ENCODE data around the gene CLDN24.

CLDN24 gene

DNA sequence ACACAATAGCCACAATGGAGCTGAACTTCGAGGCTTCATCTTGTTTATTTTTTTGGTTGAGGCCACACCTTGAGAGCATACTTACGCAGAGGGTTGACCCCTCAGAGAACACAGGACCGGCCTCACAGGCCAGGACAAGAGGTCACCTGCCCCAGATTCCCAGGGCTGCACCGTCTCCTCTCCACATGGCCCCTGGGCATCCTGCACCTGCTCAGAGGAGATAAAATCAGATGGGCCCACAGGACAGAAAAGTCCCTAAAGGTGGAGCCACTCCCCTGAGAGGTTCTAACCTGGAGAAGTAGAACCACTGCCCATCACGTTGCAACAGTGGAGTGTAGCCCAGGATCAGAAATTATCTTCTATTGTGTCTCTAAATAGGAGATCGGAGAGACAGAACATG lies 1.1 kb upstream of the CLDN24 start:
- DNase-seq (ENCODE audit: insufficient read length, low spot score) (no peak), FAIRE-seq (no peak)

- peak; percentile 31 for FAIRE-seq
- DNase-seq (ENCODE audit: insufficient read length, low spot score): no peak
Observed at GRCh38 chr4:183321516-183321915, 710 bp downstream of the CLDN24 start.

GRCh38 chr4:183321079-183321478 lies 1.1 kb downstream of the CLDN24 start:
- FAIRE-seq (peak; percentile 48), DNase-seq (ENCODE audit: insufficient read length, low spot score) (no peak)

DNA sequence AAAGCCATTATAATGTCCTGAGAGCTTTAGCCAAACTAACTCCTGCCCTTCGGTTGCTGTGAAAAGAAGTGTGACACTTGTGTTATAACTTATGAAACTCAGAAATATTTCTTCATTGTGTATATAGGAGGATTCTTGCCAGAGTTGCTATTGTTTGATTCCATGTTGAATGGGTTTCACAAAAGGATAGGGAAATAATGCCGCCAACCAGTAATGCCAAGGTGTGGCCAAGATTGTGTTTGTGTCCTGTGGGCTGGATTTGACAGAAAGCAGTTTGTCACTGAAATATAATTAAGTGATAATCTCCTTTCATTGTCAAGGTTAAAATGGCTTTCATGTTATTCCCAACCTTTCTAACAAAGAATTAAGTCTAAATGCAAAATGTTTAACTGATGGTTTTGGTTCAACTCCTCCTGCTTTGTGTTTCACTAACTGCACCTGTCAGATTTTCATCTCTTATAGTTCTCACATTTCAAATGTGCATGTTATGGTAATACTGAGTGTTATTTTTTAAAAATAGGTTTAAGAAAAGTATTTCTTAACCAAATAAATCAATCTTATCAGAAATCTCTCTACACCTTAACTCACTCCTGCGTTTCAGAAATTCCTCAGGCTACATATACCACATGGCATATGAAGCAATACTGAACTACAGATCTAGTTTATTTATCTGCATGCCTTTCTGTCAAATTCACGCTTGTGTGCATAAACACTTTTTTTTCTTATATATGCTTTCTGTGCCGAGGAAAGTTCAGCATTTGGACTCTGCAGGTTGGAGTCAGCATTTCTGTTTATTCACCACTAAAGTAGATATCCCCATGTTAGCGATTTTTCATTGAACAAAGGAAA lies 1.8 kb downstream of the CLDN24 start, which contains the start of gene CLDN22:
Gene CLDN22, minus strand, starts transcription at position 66 of the 849 bp plus-strand sequence. Its CDS starts 58 bp downstream, at position 8.
- peak; percentile 45 for FAIRE-seq
- DNase-seq (ENCODE audit: insufficient read length, low spot score): no peak

GRCh38 chr4:183318656-183319055 lies 3.6 kb downstream of the CLDN24 start:
- DNase-seq (ENCODE audit: insufficient read length, low spot score) (no peak), FAIRE-seq (no peak)

DNA sequence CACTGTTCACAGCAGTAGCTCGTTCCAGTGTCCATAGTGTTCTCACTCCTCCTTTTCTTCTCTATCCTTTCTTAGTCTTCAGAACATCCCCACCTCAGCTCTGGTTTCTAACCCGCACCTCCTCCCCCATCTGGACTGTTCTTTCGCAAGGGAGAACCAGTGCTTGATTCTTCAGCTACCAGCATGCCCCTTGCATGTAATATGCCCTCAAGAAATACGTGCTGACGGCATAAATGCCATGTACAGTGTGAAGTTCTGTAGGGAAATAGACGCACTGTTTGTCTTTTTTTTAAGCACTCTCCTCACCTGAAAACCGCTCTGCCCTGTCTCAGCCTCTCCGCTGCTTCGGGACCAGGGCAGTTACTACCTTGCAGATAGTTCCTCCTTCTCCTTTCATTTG lies 7.4 kb downstream of the CLDN24 start:
- FAIRE-seq: no peak
- DNase-seq (ENCODE audit: insufficient read length, low spot score): no peak

DNA sequence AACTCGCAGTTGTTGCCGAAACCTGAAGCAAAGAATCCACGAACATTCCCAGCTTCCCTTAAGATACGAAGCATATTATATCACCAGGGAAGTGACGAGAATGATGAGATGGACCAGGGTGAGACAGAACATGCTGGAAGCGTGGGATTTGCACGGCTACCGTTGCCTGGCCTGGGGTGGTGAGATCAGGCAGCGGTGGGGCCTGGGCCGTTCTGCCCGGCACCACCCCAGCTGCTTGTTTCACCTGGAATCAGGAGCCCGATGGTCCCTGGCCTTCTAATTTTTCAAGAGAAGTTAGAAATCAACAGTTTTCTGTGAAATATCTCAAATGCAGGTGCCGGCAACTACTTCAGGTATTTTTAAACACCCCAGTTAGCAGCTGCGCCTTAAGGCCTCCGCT lies 7.9 kb downstream of the CLDN24 start:
- no peak for FAIRE-seq
- no peak for DNase-seq (ENCODE audit: insufficient read length, low spot score)

DNA sequence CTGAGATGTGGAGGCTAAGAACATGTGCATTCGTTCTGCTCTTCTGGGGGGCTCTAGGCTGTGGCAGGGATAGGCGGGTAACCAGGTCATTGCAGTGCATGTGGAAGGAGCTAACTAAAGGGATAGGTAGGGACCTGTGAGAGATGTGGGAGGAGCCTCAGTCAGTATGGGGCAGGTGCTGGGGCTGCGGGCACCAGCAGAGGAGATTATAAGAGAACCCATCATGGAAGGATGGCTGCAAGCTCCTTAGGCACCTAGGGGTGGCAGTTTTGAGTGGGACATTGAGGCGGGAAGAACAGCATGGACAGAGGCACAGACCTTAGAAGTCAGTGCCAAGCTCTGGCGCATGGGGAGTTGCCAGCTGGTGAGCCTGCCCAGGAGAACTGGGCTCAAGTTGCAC lies 9.4 kb downstream of the CLDN24 start:
- no peak for FAIRE-seq
- no peak for DNase-seq (ENCODE audit: insufficient read length, low spot score)

DNA sequence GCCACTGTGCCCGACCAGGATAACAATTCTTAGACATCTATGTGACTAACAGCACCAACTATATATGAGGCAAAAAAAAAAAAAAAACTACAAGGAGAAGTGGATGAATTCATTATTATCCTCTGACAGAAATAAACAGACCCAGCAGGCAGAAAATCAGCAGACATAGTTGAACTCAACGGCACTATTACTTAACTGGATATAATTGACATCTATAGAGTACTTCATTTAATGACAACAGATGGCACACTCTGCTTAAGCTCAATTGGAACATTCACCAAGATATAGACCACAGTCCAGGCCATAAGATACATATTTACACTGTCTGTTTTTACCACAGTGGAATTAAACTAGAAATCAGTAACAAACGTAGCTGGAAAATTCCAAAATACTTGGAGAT lies 15.4 kb downstream of the CLDN24 start:
- DNase-seq (ENCODE audit: insufficient read length, low spot score) (no peak), FAIRE-seq (no peak)

- DNase-seq (ENCODE audit: insufficient read length, low spot score): no peak
- FAIRE-seq: peak; percentile 26
Observed at GRCh38 chr4:183304538-183304937, 17.7 kb downstream of the CLDN24 start.

DNA sequence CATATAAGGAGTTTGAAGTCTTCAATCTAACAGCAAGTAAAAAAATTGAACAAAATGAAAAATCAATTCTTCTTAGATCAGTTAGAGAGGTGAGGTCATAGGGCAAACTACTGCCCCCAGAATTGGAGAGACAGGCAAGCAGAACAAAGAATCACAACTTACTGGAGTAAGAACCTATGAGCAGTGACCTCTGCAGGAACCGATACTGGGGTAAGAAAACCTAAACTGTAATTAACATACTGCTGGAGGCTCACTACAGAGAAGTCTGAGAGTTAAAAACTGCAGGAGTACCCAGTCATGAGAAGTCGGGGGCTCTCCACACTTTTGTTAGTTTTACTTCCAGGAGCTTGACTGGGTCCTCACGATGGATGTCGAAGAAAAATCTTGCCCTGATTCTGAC lies 18.2 kb downstream of the CLDN24 start:
- no peak for DNase-seq (ENCODE audit: insufficient read length, low spot score)
- peak; percentile 85 for FAIRE-seq

GRCh38 chr4:183303301-183303700 lies 18.9 kb downstream of the CLDN24 start:
- DNase-seq (ENCODE audit: insufficient read length, low spot score): no peak
- no peak for FAIRE-seq

GRCh38 chr4:183300655-183301054 lies 21.6 kb downstream of the CLDN24 start:
- FAIRE-seq: no peak
- DNase-seq (ENCODE audit: insufficient read length, low spot score): no peak

DNA sequence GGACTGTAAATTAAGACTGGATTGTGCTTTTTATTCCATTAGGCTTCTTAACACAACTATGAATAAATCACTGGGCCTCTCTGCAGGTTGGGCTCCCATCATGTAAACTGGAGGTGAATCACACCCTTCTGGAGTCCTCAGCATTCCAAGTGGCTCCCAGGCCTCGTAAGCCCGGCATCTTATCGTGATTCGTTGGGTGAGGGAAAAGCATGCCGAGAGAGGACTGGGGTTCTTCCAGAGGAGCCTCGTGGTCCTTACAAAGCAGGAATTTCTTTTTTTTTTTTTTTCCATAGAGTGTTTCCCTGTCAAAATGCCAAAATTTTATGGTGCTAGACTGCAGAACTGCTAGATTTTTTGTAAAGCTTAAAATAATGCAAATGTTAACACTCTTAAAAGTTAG lies 22.2 kb downstream of the CLDN24 start:
- DNase-seq (ENCODE audit: insufficient read length, low spot score): no peak
- FAIRE-seq: no peak

DNA sequence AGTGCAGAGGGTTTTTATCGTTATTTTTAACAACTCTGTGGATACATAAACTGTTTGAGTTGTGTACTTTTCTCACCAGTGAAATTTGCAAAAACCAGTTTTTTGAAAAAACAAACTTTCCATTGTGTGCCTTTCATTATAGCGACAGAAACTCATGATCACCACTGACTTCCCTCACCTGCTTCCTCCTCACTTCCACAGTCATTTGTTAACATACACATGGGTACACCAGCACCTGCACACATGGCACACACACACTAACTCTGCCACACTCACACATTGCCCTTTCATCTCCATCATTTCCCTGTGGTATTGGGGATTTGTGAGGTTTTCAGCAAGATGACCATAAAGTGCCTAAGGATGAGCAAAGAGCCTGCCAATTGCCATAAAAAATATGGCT lies 22.8 kb downstream of the CLDN24 start:
- FAIRE-seq (peak; percentile 80), DNase-seq (ENCODE audit: insufficient read length, low spot score) (no peak)

GRCh38 chr4:183297675-183298074 lies 24.6 kb downstream of the CLDN24 start:
- DNase-seq (ENCODE audit: insufficient read length, low spot score): no peak
- FAIRE-seq: peak; percentile 78

DNA sequence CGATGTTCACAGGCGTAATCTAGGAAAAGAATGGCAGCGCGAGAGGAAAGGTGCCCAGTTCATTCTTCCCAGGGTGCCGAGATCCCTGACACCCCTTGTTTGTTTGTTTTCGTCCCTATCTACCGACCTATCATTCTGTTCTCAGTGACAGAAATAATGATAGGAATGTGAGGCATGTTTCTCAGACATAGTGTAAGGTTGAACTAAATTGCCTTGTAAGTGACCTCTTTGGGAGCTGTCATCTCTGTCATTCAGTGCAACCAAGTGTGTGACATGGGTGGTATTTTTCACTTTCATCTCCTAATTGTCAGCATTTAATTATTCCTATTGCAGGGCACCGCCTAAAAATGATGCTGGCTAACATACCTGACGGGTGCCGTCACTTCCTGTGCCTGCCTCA lies 26.5 kb downstream of the CLDN24 start:
- DNase-seq (ENCODE audit: insufficient read length, low spot score): no peak
- no peak for FAIRE-seq

DNA sequence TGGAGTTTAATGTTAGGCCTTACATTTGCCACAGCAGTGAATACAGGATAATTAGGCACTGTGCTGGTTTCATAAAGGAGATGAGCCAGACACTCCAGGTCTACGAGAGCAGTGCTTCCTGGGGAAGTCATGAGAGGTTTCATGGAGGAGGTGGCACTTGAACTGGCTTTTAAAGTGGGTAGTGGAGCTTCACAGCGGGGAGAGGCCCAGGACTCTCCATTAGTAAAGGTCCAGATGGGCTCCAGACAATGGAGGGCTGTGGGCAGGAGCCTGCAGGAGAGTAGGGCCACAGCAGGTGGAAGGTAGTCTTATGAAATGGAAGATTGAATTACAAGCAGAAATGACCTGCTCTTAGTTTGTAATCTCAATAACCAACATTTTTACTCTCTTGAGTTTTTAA lies 31.2 kb downstream of the CLDN24 start:
- DNase-seq (ENCODE audit: insufficient read length, low spot score) (no peak), FAIRE-seq (peak; percentile 53)

GRCh38 chr4:183289688-183290087 lies 32.5 kb downstream of the CLDN24 start:
- DNase-seq (ENCODE audit: insufficient read length, low spot score): no peak
- FAIRE-seq: no peak

- FAIRE-seq (peak; percentile 55), DNase-seq (ENCODE audit: insufficient read length, low spot score) (no peak)
Observed at GRCh38 chr4:183288955-183289354, 33.3 kb downstream of the CLDN24 start.

GRCh38 chr4:183287677-183288076 lies 34.5 kb downstream of the CLDN24 start:
- no peak for FAIRE-seq

DNA sequence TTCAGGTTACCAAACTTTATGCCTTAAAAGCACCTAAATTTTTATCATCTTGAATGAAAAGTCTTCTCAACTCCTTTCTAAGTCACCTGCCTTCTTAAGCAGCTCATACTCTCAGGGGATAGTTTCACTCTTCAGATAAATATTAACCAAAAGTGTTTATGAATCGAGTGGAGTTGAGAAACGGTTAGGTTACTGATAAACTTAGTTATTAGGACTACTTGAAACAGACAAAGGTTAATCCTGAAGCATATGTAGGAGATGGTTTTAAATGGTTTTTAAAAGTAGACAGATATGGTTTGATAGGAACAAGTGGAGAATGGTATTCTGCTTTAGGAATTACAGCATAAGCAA lies 34.9 kb downstream of the CLDN24 start:
- FAIRE-seq (peak; percentile 90), DNase-seq (ENCODE audit: insufficient read length, low spot score) (no peak)

More at GRCh38 chr4:183287677-183288076, 34.5 kb downstream of the CLDN24 start:
- no peak for DNase-seq (ENCODE audit: insufficient read length, low spot score)
